ENCODE results near the gene CD22.

CD22 gene

DNA sequence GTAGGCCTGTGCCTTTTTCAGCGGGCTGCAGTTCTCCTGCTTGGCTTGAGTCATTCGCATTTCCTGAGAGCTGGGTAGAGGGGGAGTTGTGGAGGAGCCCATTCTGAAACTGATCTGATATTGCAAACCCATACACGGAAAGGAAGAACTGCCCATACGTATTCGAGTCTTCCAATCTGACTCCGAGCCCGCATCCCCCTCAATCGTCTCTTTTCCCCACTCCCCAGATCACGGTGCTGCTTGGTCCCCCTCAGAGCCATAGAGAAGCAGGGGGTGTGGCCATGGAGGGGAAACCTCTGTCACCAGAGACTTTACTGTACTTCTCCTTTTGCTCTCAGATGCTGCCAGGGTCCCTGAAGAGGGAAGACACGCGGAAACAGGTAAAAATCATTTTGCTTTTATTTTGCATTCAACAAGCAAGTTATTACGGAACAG lies at the start of gene CD22:
TSS of gene CD22 (plus strand) at position 337 of the 435 bp plus-strand sequence. CDS start 2,854 bp downstream, outside the sequence.
- ChIA-PET POLR2A (no interaction called here), CTCF (no interaction called here)
- no peak for DNase-seq (ENCODE audit: extremely low spot score)
- no peak for TF ChIP-seq TARDBP (IDR thresholded peaks at IDR 0.05)
- TF ChIP-seq CTBP1 (IDR thresholded peaks at IDR 0.05; ENCODE audit: borderline replicate concordance), result no peak
- no peak for TF ChIP-seq SP1 (IDR thresholded peaks at IDR 0.05)
- no peak for TF ChIP-seq FOXA1 (IDR thresholded peaks at IDR 0.05)
- TF ChIP-seq BHLHE40 (IDR thresholded peaks at IDR 0.05; ENCODE audit: borderline replicate concordance), result no peak
- TF ChIP-seq HDGF (IDR thresholded peaks at IDR 0.05; ENCODE audit: borderline replicate concordance), result no peak
- no peak for TF ChIP-seq FOXK2 (IDR thresholded peaks at IDR 0.05)
- no peak for TF ChIP-seq ELF4 (IDR thresholded peaks at IDR 0.05)
- no peak for TF ChIP-seq ZNF384 (IDR thresholded peaks at IDR 0.05)
- no peak for TF ChIP-seq SUZ12 (IDR thresholded peaks at IDR 0.05)
- TF ChIP-seq ARNT (IDR thresholded peaks at IDR 0.05), result no peak
- no peak for TF ChIP-seq NFRKB (IDR thresholded peaks at IDR 0.05)
- TF ChIP-seq FOXM1 (IDR thresholded peaks at IDR 0.05; ENCODE audit: borderline replicate concordance), result no peak
- TF ChIP-seq L3MBTL2 (conservative IDR thresholded peaks at IDR 0.05), result no peak
- TF ChIP-seq, protein P1, sequence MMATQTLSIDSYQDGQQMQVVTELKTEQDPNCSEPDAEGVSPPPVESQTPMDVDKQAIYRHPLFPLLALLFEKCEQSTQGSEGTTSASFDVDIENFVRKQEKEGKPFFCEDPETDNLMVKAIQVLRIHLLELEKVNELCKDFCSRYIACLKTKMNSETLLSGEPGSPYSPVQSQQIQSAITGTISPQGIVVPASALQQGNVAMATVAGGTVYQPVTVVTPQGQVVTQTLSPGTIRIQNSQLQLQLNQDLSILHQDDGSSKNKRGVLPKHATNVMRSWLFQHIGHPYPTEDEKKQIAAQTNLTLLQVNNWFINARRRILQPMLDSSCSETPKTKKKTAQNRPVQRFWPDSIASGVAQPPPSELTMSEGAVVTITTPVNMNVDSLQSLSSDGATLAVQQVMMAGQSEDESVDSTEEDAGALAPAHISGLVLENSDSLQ (IDR thresholded peaks at IDR 0.05), result no peak
- no peak for TF ChIP-seq LEF1 (IDR thresholded peaks at IDR 0.05; ENCODE audit: borderline replicate concordance)

DNA sequence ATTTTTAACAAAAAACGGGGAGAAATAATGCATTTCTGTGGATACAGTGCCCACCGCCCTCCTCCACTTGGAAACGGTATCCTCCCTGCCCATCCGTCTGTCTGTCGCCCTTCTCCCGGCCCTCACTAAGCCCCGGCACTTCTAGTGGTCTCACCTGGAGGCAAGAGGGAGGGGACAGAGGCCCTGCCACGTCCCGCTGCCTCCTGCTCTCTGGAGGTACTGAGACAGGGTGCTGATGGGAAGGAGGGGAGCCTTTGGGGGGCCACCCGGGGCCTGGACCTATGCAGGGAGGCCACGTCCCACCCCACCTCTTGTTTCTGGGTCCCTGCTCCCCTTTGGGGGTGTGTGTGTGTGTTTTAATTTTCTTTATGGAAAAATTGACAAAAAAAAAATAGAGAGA lies 49.6 kb upstream of the CD22 start:
- no peak for TF ChIP-seq ZNF384 (IDR thresholded peaks at IDR 0.05)
- no peak for TF ChIP-seq L3MBTL2 (conservative IDR thresholded peaks at IDR 0.05)
- TF ChIP-seq, protein P1 (IDR thresholded peaks at IDR 0.05), result no peak
- no peak for TF ChIP-seq SUZ12 (IDR thresholded peaks at IDR 0.05)
- TF ChIP-seq SP1 (IDR thresholded peaks at IDR 0.05), result no peak
- no peak for TF ChIP-seq TARDBP (IDR thresholded peaks at IDR 0.05)
- TF ChIP-seq HDGF (IDR thresholded peaks at IDR 0.05; ENCODE audit: borderline replicate concordance), result no peak
- TF ChIP-seq ARNT (IDR thresholded peaks at IDR 0.05), result no peak
- no peak for TF ChIP-seq FOXM1 (IDR thresholded peaks at IDR 0.05; ENCODE audit: borderline replicate concordance)
- TF ChIP-seq FOXA1 (IDR thresholded peaks at IDR 0.05), result no peak
- no peak for TF ChIP-seq BHLHE40 (IDR thresholded peaks at IDR 0.05; ENCODE audit: borderline replicate concordance)
- TF ChIP-seq ELF4 (IDR thresholded peaks at IDR 0.05), result no peak
- TF ChIP-seq CTBP1 (IDR thresholded peaks at IDR 0.05; ENCODE audit: borderline replicate concordance), result no peak
- TF ChIP-seq LEF1 (IDR thresholded peaks at IDR 0.05; ENCODE audit: borderline replicate concordance), result no peak
- TF ChIP-seq FOXK2 (IDR thresholded peaks at IDR 0.05), result no peak
- no peak for TF ChIP-seq NFRKB (IDR thresholded peaks at IDR 0.05)
- ChIA-PET POLR2A (no interaction called here), CTCF (no interaction called here)
- DNase-seq (ENCODE audit: extremely low spot score), result no peak

DNA sequence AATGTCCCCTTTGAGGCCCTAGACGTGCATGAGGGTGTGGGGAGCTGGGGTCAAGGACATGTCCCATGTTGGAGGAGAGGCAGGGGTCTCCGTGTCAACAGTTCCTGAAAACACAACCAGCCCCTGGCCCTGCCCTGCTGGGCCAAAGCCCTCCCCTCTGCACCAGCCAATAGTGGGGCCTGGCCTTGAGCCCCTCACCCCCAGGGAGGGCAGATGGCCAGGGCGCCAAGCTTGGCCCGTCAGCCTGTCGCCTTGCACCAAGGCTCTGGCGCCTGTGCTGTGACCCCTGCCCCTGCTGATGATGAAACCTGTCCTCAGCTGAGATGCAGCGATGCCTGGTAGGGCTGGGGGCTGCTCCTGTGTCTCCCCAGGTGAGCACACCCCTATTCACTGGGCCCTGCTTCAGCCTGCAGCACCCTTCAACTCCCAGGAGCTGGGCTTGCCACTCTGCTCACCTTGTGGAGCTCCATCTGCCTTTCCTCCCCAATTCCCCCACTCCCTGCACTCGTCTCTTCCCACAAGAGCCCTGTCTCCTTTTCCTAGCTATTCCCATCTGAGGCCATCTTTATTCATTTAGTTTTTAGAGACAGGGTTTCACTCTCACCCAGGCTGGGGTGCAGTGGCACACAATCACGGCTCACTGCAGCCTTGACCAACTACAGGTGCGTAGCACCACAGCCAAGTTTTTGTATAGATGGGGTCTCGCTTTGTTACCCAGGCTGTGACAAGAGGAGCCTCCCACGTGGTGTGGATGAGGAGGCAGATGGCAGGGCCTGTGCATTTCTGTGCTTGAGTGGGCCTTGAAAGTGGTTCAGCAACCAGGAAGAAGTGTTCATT lies 48.8 kb upstream of the CD22 start:
- TF ChIP-seq ELF4 (IDR thresholded peaks at IDR 0.05) (no peak), HDGF (IDR thresholded peaks at IDR 0.05; ENCODE audit: borderline replicate concordance) (no peak), CTBP1 (IDR thresholded peaks at IDR 0.05; ENCODE audit: borderline replicate concordance) (no peak), FOXM1 (IDR thresholded peaks at IDR 0.05; ENCODE audit: borderline replicate concordance) (no peak), ARNT (IDR thresholded peaks at IDR 0.05) (no peak)
- TF ChIP-seq, protein P1 (IDR thresholded peaks at IDR 0.05), result no peak
- no peak for DNase-seq (ENCODE audit: extremely low spot score)
- CTCF ChIA-PET, result no interaction called here
- POLR2A ChIA-PET, result no interaction called here

DNA sequence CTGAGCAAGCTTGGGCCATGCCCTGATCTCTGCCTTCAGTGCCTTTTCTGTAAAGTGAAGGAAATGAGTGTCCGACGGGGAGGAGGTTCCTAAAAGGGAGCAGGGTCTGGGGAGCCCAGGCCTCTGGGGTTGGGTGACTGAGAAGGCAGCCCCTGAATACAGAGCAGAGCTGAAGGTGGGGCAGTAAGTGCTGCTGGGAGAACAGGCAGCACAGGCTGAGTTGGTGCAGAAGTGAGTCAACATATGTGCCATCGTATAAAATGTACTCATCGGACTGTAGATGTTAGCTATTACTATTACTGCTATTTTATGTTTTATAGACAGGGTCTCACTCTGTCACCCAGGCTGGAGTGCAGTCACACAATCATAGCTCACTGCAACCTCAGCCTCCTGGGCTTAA lies 47.7 kb upstream of the CD22 start:
- CTCF ChIA-PET, result interaction anchor here (0.6 kb wide), 1 partner anchor 483 kb away, joined by 3 read pairs; no protein-coding TSS in a partner anchor
- POLR2A ChIA-PET, result no interaction called here
- TF ChIP-seq HDGF (IDR thresholded peaks at IDR 0.05; ENCODE audit: borderline replicate concordance) (no peak), BHLHE40 (IDR thresholded peaks at IDR 0.05; ENCODE audit: borderline replicate concordance) (no peak), FOXM1 (IDR thresholded peaks at IDR 0.05; ENCODE audit: borderline replicate concordance) (no peak), FOXA1 (IDR thresholded peaks at IDR 0.05) (no peak), ZNF384 (IDR thresholded peaks at IDR 0.05) (no peak), ELF4 (IDR thresholded peaks at IDR 0.05) (no peak), CTBP1 (IDR thresholded peaks at IDR 0.05; ENCODE audit: borderline replicate concordance) (no peak), ARNT (IDR thresholded peaks at IDR 0.05) (no peak), NFRKB (IDR thresholded peaks at IDR 0.05) (no peak), TARDBP (IDR thresholded peaks at IDR 0.05) (no peak), L3MBTL2 (conservative IDR thresholded peaks at IDR 0.05) (no peak), FOXK2 (IDR thresholded peaks at IDR 0.05) (no peak), LEF1 (IDR thresholded peaks at IDR 0.05; ENCODE audit: borderline replicate concordance) (no peak), SUZ12 (IDR thresholded peaks at IDR 0.05) (no peak), SP1 (IDR thresholded peaks at IDR 0.05) (no peak)
- TF ChIP-seq, protein P1 (IDR thresholded peaks at IDR 0.05), result no peak
- DNase-seq (ENCODE audit: extremely low spot score), result no peak

Data from HEK293T (cell line).